ENCODE data around the gene ASPSCR1.
A peak's percentile ranks its signal among the peaks of the same experiment; 100 is the strongest.

Gene ASPSCR1

GRCh38 chr17:81999976-82000802, 22.8 kb downstream of the ASPSCR1 start:
- H3K4me1 ChIP-seq (ENCODE audit: control insufficient read depth, insufficient read depth, low read depth, low read length): peaks cover 49% of the 10 kb centered on the region
- H3K9me3 ChIP-seq (ENCODE audit: control insufficient read depth, low read length): no peaks in the 10 kb centered on the region
- no peak overlapping the region for H2BK120ac ChIP-seq (ENCODE audit: low read depth, low read length)
- peak overlapping the region in 1 of 2 experiments; percentile 10 for H2BK12ac ChIP-seq (ENCODE audit: low read length in 2 of 2)
- no peak overlapping the region for H3K27ac ChIP-seq (ENCODE audit: low read length, poor library complexity, severe bottlenecking)
- H2AK5ac ChIP-seq (ENCODE audit: low read length, severe bottlenecking): no peak overlapping the region
- H3K4me2 ChIP-seq (ENCODE audit: low read length, poor library complexity, severe bottlenecking): no peak overlapping the region
- H2BK5ac ChIP-seq (ENCODE audit: low read depth, low read length, poor library complexity, severe bottlenecking): no peak overlapping the region
- H3K18ac ChIP-seq (ENCODE audit: low read depth in 1 of 2, low read length in 2 of 2): no peak overlapping the region
- H3K4me3 ChIP-seq (ENCODE audit: insufficient read depth in 1 of 2, low read depth in 1 of 2, low read length in 2 of 2): no peak overlapping the region
- no peak for DNase-seq
- no peak overlapping the region for H3K4ac ChIP-seq (ENCODE audit: low read depth in 1 of 2, low read length in 2 of 2)
- H3K79me1 ChIP-seq (replicated peaks; ENCODE audit: low read length, poor library complexity, severe bottlenecking): peaks cover 18% of the 10 kb centered on the region
- H2BK15ac ChIP-seq (ENCODE audit: low read depth, poor library complexity, severe bottlenecking): no peak overlapping the region
- H3K9ac ChIP-seq (ENCODE audit: low read length): no peak overlapping the region
- no peak overlapping the region for H2AFZ ChIP-seq (ENCODE audit: low read depth, low read length)
- H3K36me3 ChIP-seq (ENCODE audit: control insufficient read depth in 1 of 2, insufficient read depth in 2 of 2, low read depth in 1 of 2, low read length in 2 of 2): peaks cover 8 to 44% of the 10 kb centered on the region in 2 experiments
- no peak overlapping the region for H3K14ac ChIP-seq (ENCODE audit: low read length in 2 of 2)
- no peak overlapping the region for H4K8ac ChIP-seq (ENCODE audit: low read length)
- H3K23ac ChIP-seq (ENCODE audit: low read length in 2 of 2): no peak overlapping the region
- no peak overlapping the region for H4K91ac ChIP-seq (ENCODE audit: low read length)
- H3K27me3 ChIP-seq (ENCODE audit: control insufficient read depth in 1 of 2, insufficient read depth in 1 of 2, low read length in 2 of 2): no peaks in the 10 kb centered on the region
- WGBS: 94% methylated on average over 36 of the region's 36 CpGs

- Histone ChIP-seq H4K8ac (ENCODE audit: low read length) (no peak overlapping the region), H3K9me3 (ENCODE audit: control insufficient read depth, low read length) (no peaks in the 10 kb centered on the region), H2BK15ac (ENCODE audit: low read depth, poor library complexity, severe bottlenecking) (peak overlapping the region; percentile 15), H3K23ac (ENCODE audit: low read length in 2 of 2) (no peak overlapping the region), H3K36me3 (ENCODE audit: control insufficient read depth in 1 of 2, insufficient read depth in 2 of 2, low read depth in 1 of 2, low read length in 2 of 2) (peaks cover 8 to 38% of the 10 kb centered on the region in 2 experiments), H3K27me3 (ENCODE audit: control insufficient read depth in 1 of 2, insufficient read depth in 1 of 2, low read length in 2 of 2) (no peaks in the 10 kb centered on the region), H3K9ac (ENCODE audit: low read length) (no peak overlapping the region), H2BK12ac (ENCODE audit: low read length in 2 of 2) (no peak overlapping the region), H2BK120ac (ENCODE audit: low read depth, low read length) (no peak overlapping the region), H3K4me2 (ENCODE audit: low read length, poor library complexity, severe bottlenecking) (no peak overlapping the region), H3K27ac (ENCODE audit: low read length, poor library complexity, severe bottlenecking) (no peak overlapping the region), H3K4me3 (ENCODE audit: insufficient read depth in 1 of 2, low read depth in 1 of 2, low read length in 2 of 2) (peak overlapping the region in 1 of 2 experiments; percentile 10), H3K18ac (ENCODE audit: low read depth in 1 of 2, low read length in 2 of 2) (peak overlapping the region in 1 of 2 experiments; percentile 55), H3K4ac (ENCODE audit: low read depth in 1 of 2, low read length in 2 of 2) (no peak overlapping the region), H2AK5ac (ENCODE audit: low read length, severe bottlenecking) (peak overlapping the region; percentile 42), H3K14ac (ENCODE audit: low read length in 2 of 2) (no peak overlapping the region), H4K91ac (ENCODE audit: low read length) (no peak overlapping the region), H3K4me1 (ENCODE audit: control insufficient read depth, insufficient read depth, low read depth, low read length) (peaks cover 54% of the 10 kb centered on the region), H3K79me1 (replicated peaks; ENCODE audit: low read length, poor library complexity, severe bottlenecking) (peaks cover 14% of the 10 kb centered on the region), H2AFZ (ENCODE audit: low read depth, low read length) (no peak overlapping the region), H2BK5ac (ENCODE audit: low read depth, low read length, poor library complexity, severe bottlenecking) (no peak overlapping the region)
- 95% methylated on average over 32 of the region's 32 CpGs for WGBS
- no peak for DNase-seq
Observed at GRCh38 chr17:82000803-82001570, 23.6 kb downstream of the ASPSCR1 start.

GRCh38 chr17:82001571-82002056, 24.2 kb downstream of the ASPSCR1 start:
- Histone ChIP-seq H4K91ac (ENCODE audit: low read length) (no peak overlapping the region), H3K9ac (ENCODE audit: low read length) (no peak overlapping the region), H3K79me1 (replicated peaks; ENCODE audit: low read length, poor library complexity, severe bottlenecking) (peaks cover 14% of the 10 kb centered on the region), H2BK12ac (ENCODE audit: low read length in 2 of 2) (no peak overlapping the region), H3K23ac (ENCODE audit: low read length in 2 of 2) (no peak overlapping the region), H3K18ac (ENCODE audit: low read depth in 1 of 2, low read length in 2 of 2) (no peak overlapping the region), H2AFZ (ENCODE audit: low read depth, low read length) (no peak overlapping the region), H3K9me3 (ENCODE audit: control insufficient read depth, low read length) (no peaks in the 10 kb centered on the region), H3K4me2 (ENCODE audit: low read length, poor library complexity, severe bottlenecking) (no peak overlapping the region), H3K14ac (ENCODE audit: low read length in 2 of 2) (no peak overlapping the region), H3K36me3 (ENCODE audit: control insufficient read depth in 1 of 2, insufficient read depth in 2 of 2, low read depth in 1 of 2, low read length in 2 of 2) (peaks cover 7 to 34% of the 10 kb centered on the region in 2 experiments), H2AK5ac (ENCODE audit: low read length, severe bottlenecking) (no peak overlapping the region), H3K27ac (ENCODE audit: low read length, poor library complexity, severe bottlenecking) (no peak overlapping the region), H2BK5ac (ENCODE audit: low read depth, low read length, poor library complexity, severe bottlenecking) (no peak overlapping the region), H3K4me1 (ENCODE audit: control insufficient read depth, insufficient read depth, low read depth, low read length) (peaks cover 60% of the 10 kb centered on the region), H3K4ac (ENCODE audit: low read depth in 1 of 2, low read length in 2 of 2) (no peak overlapping the region), H3K4me3 (ENCODE audit: insufficient read depth in 1 of 2, low read depth in 1 of 2, low read length in 2 of 2) (no peak overlapping the region), H3K27me3 (ENCODE audit: control insufficient read depth in 1 of 2, insufficient read depth in 1 of 2, low read length in 2 of 2) (no peaks in the 10 kb centered on the region), H4K8ac (ENCODE audit: low read length) (no peak overlapping the region), H2BK15ac (ENCODE audit: low read depth, poor library complexity, severe bottlenecking) (no peak overlapping the region), H2BK120ac (ENCODE audit: low read depth, low read length) (no peak overlapping the region)
- no peak for DNase-seq
- WGBS: 92% methylated on average over 15 of the region's 17 CpGs

All from mesenchymal stem cell (in vitro differentiated cells and primary cell).